HG03575 (cell line): ENCODE results near the gene SP140.
"Not testable (repeated sequence)": the region's sequence is repeated elsewhere in the genome, so short reads cannot be mapped to it uniquely, and the experiment has no call there.

Source experiments
- ATAC-seq: cut with Tn5 transposase; IDR thresholded peaks from one replicate; pipeline ENCODE4 v1.9.1; 2021; ENCODE audit not compliant: unreplicated experiment, insufficient number of reproducible peaks, low FRiP score; ENCODE audit errors: extremely low read depth

The SP140 gene

GRCh38 chr2:230221493-230221892, 4.0 kb upstream of the SP140 start:
- no peak for ATAC-seq

- ATAC-seq: not testable (repeated sequence)
Measured at GRCh38 chr2:230222829-230223228, 2.7 kb upstream of the SP140 start.

- ATAC-seq: no peak
Measured at GRCh38 chr2:230224458-230224857, 1.1 kb upstream of the SP140 start.

- peak; percentile 44 for ATAC-seq
Measured at GRCh38 chr2:230226051-230226551, 565 bp downstream of the SP140 start.

- ATAC-seq: no peak
Measured at GRCh38 chr2:230227216-230227615, 1.7 kb downstream of the SP140 start.

GRCh38 chr2:230230087-230230486, 4.6 kb downstream of the SP140 start:
- no peak for ATAC-seq

GRCh38 chr2:230230496-230231200, 5.1 kb downstream of the SP140 start:
- ATAC-seq: no peak

- ATAC-seq: no peak
Measured at GRCh38 chr2:230231251-230231650, 5.7 kb downstream of the SP140 start.

GRCh38 chr2:230234122-230234722, 8.7 kb downstream of the SP140 start:
- ATAC-seq: no peak

- ATAC-seq: no peak
Measured at GRCh38 chr2:230234845-230235244, 9.3 kb downstream of the SP140 start.

GRCh38 chr2:230244211-230244610, 18.7 kb downstream of the SP140 start:
- ATAC-seq: no peak

- ATAC-seq: no peak
Measured at GRCh38 chr2:230246206-230246605, 20.7 kb downstream of the SP140 start.

GRCh38 chr2:230250231-230250630, 24.7 kb downstream of the SP140 start:
- no peak for ATAC-seq

- no peak for ATAC-seq
Measured at GRCh38 chr2:230254152-230254881, 28.8 kb downstream of the SP140 start.

GRCh38 chr2:230256733-230257332, 31.3 kb downstream of the SP140 start:
- no peak for ATAC-seq

GRCh38 chr2:230258483-230258882, 32.9 kb downstream of the SP140 start:
- ATAC-seq: no peak

- no peak for ATAC-seq
Measured at GRCh38 chr2:230262246-230262645, 36.7 kb downstream of the SP140 start.

GRCh38 chr2:230264945-230265344, 39.4 kb downstream of the SP140 start:
- ATAC-seq: not testable (repeated sequence)

GRCh38 chr2:230266638-230267037, 41.1 kb downstream of the SP140 start:
- no peak for ATAC-seq

- no peak for ATAC-seq
Measured at GRCh38 chr2:230267059-230267458, 41.5 kb downstream of the SP140 start.
